K562 (cell line): ENCODE measurements around the gene NLRC3. TPM values are rescaled to one million over a fixed set of nuclear protein-coding genes. Genes with fewer than 3 reads are reported as not detected.

Experiments
- ATAC-seq: fragments of 200-7000 bp; cut with Tn5 transposase; 3 replicates; pipeline ENCODE4 v1.9.1; 2020; ENCODE audit warnings: moderate library complexity
- BruUV-seq: library from RNA; stranded (reverse); fragments of 400-500 nt; replicated peaks from 2 replicates; lab custom pipeline; 2021; lab: Mats Ljungman, UMichigan
- CTCF ChIA-PET: fragments of 300-600 bp; formaldehyde crosslinking; extraction: SDS; loops from one replicate; lab custom pipeline; 2021; ENCODE audit warnings: low intra/inter-chr PET ratio; lab: Yijun Ruan, JAX
- POLR2A ChIA-PET: fragments of 300-600, 350-650 bp; sonication (Branson Sonifier 250); formaldehyde crosslinking; extraction: SDS; loops from one replicate; lab custom pipeline; 2021; ENCODE audit warnings: antibody characterized with exemption, inconsistent platforms; lab: Yijun Ruan, JAX
- DNase-seq, 4 experiments: peaks; one replicate each; pipeline versions ENCODE4 v3.0.0 to v3.0.0-alpha.2; 2011 to 2018; ENCODE audit warnings: low spot score in 3 of 4, mixed read lengths in 3 of 4; ENCODE audit errors: extremely low read depth in 1 of 4
- FAIRE-seq: peaks from 2 replicates; lab custom pipeline; 2011; peaks lifted over from hg19 to GRCh38; lab: Jason Lieb, UNC
- H2AFZ ChIP-seq: 2 replicates; pipeline ENCODE4 v1.6.0; 2011; ENCODE audit warnings: low read depth, low read length, control low read depth, inconsistent platforms
- H3K27ac ChIP-seq: fragments of 200-600 bp; 3 replicates; pipeline ENCODE4 v1.8.0; 2011; ENCODE audit warnings: low read depth, mild to moderate bottlenecking, control low read depth, inconsistent platforms, low read length, moderate library complexity, mixed read lengths; ENCODE audit errors: extremely low read depth
- H3K27me3 ChIP-seq, 2 experiments: fragments of 300-600 bp in 1 of 2; 2 replicates in 1 of 2; 3 replicates in 1 of 2; pipeline versions ENCODE4 v1.6.0 to v1.8.0; 2011; ENCODE audit warnings: inconsistent platforms in 2 of 2, low read length in 2 of 2, mild to moderate bottlenecking in 1 of 2, mixed read lengths in 1 of 2, moderate library complexity in 1 of 2; ENCODE audit not compliant: control insufficient read depth in 2 of 2, insufficient read depth in 2 of 2
- H3K36me3 ChIP-seq: fragments of 300-600 bp; 3 replicates; pipeline ENCODE4 v1.8.0; 2011; ENCODE audit warnings: mild to moderate bottlenecking, low read length, inconsistent platforms; ENCODE audit not compliant: control insufficient read depth, insufficient read depth
- H3K4me1 ChIP-seq, 2 experiments: fragments of 200-600 bp in 1 of 2; replicated peaks in 1 of 2; 2 replicates in 1 of 2; 3 replicates in 1 of 2; pipeline versions ENCODE4 v1.5.1 to v1.8.0; 2011; ENCODE audit warnings: inconsistent platforms in 2 of 2, low read length in 2 of 2, mild to moderate bottlenecking in 1 of 2, mixed read lengths in 1 of 2, moderate library complexity in 1 of 2; ENCODE audit not compliant: control insufficient read depth in 2 of 2, insufficient read depth in 2 of 2
- H3K4me2 ChIP-seq: 2 replicates; pipeline ENCODE4 v1.6.1; 2011; ENCODE audit warnings: low read length, control low read depth, inconsistent platforms, mixed read lengths; ENCODE audit not compliant: insufficient read depth
- H3K4me3 ChIP-seq: fragments of 200-600 bp; sonication (generic), shearing (Covaris generic); 2 replicates; pipeline ENCODE4 v1.5.1; 2016; ENCODE audit warnings: control low read depth, inconsistent platforms
- H3K79me2 ChIP-seq: fragments of 200-600 bp; 3 replicates; pipeline ENCODE4 v1.8.0; 2011; ENCODE audit warnings: low read length, inconsistent platforms; ENCODE audit not compliant: control insufficient read depth, insufficient read depth
- H3K9ac ChIP-seq, 2 experiments: 2 replicates each; pipeline versions ENCODE4 v1.6.0 to v1.6.1; 2011; ENCODE audit warnings: low read depth in 2 of 2, low read length in 2 of 2, control low read depth in 1 of 2, inconsistent platforms in 1 of 2, mild to moderate bottlenecking in 1 of 2, mixed read lengths in 1 of 2; ENCODE audit not compliant: insufficient read depth in 1 of 2
- H3K9me1 ChIP-seq: one replicate; pipeline ENCODE4 v1.6.0; 2011; ENCODE audit warnings: inconsistent platforms, mild to moderate bottlenecking, low read length, moderate library complexity; ENCODE audit not compliant: control insufficient read depth, insufficient read depth
- H3K9me3 ChIP-seq: replicated peaks from 2 replicates; pipeline ENCODE4 v1.5.1; 2011; ENCODE audit warnings: low read depth, low read length, inconsistent platforms; ENCODE audit not compliant: control insufficient read depth, insufficient read depth
- H4K20me1 ChIP-seq: replicated peaks from 2 replicates; pipeline ENCODE4 v1.6.1; 2011; ENCODE audit warnings: low read length, inconsistent platforms, mixed read lengths; ENCODE audit not compliant: control insufficient read depth, insufficient read depth
- ETS1 ChIP-seq: conservative IDR thresholded peaks from 2 replicates; pipeline ENCODE4 v1.6.1; 2011; ENCODE audit warnings: low read depth, mild to moderate bottlenecking, low read length; ENCODE audit not compliant: control insufficient read depth
- EWSR1 ChIP-seq: fragments of 450-650 bp; IDR thresholded peaks from 2 replicates; pipeline ENCODE4 v1.6.1; 2018; ENCODE audit warnings: borderline replicate concordance, mild to moderate bottlenecking, low read depth, moderate library complexity; ENCODE audit not compliant: partially characterized antibody
- GTF3C2 ChIP-seq: IDR thresholded peaks from 3 replicates; pipeline ENCODE4 v1.6.1; 2011; ENCODE audit warnings: borderline replicate concordance, mild to moderate bottlenecking, moderate library complexity; ENCODE audit not compliant: insufficient read length; ENCODE audit errors: extremely low read depth
- HDGF ChIP-seq: fragments of 450-650 bp; IDR thresholded peaks from 2 replicates; pipeline ENCODE4 v1.6.1; 2016
- NFIC ChIP-seq: fragments of 450-650 bp; IDR thresholded peaks from 2 replicates; pipeline ENCODE4 v1.6.1; 2017; ENCODE audit warnings: mild to moderate bottlenecking, inconsistent platforms
- TCF7L2 ChIP-seq: fragments of 150-350 bp; IDR thresholded peaks from 2 replicates; pipeline ENCODE4 v1.6.1; 2016; ENCODE audit warnings: low read depth, mild to moderate bottlenecking, low read length, moderate library complexity
- WGBS: fragments of 100-300 bp; shearing (Covaris generic); methylation state at CpG from one replicate; pipeline ENCODE4 v1.1.6; 2016; ENCODE audit warnings: low coverage, mixed read lengths; ENCODE audit not compliant: insufficient coverage; ENCODE audit errors: missing lambda C conversion rate; 5-methylcytosine and 5-hydroxymethylcytosine counted together
- in situ Hi-C: fragments of 300-500 bp; cut with MboI; formaldehyde crosslinking; loops from 4 replicates; pipeline ENCODE4 v1.15.0; 2018; ENCODE audit warnings: inconsistent platforms, mixed read lengths
- intact Hi-C: fragments of 100-400 bp; cut with micrococcal nuclease; formaldehyde crosslinking; loops from 2 replicates; pipeline ENCODE4 v1.14.2; 2022
- polyA plus RNA-seq, 8 experiments: library from polyadenylated mRNA; depleted of rRNA in 4 of 8; stranded (reverse) in 5 of 8; unstranded in 3 of 8; fragments of >200 nt; fragmentation: Nextera tagmentation in 2 of 8; fragmentation: Illumina TruSeq in 1 of 8; extraction: Ambion mirVana in 2 of 8; extraction: Trizol in 1 of 8; gene quantifications; 2 replicates each; pipeline versions ENCODE4 v1.2.1 to v1.2.3, GENCODE V29; 2011 to 2014; ENCODE audit warnings: inconsistent platforms in 1 of 8, missing spikeins in 1 of 8
- total RNA-seq, 7 experiments: library from RNA; depleted of rRNA in 6 of 7; stranded (reverse); fragments of >200 nt in 6 of 7; fragmentation: Illumina TruSeq in 2 of 7; extraction: Trizol in 2 of 7; gene quantifications; 2 replicates each; pipeline versions ENCODE4 v1.2.1 to v1.2.3, GENCODE V29; 2011 to 2021; ENCODE audit warnings: low replicate concordance in 1 of 7

Gene NLRC3
- total and polyA plus RNA-seq, 9 of the 15 experiments (the other 6 are each of a cell fraction or from before 2014, with no cell fraction given), result 0.03 to 0.13 (median 0.03) TPM; not detected in 4

DNA sequence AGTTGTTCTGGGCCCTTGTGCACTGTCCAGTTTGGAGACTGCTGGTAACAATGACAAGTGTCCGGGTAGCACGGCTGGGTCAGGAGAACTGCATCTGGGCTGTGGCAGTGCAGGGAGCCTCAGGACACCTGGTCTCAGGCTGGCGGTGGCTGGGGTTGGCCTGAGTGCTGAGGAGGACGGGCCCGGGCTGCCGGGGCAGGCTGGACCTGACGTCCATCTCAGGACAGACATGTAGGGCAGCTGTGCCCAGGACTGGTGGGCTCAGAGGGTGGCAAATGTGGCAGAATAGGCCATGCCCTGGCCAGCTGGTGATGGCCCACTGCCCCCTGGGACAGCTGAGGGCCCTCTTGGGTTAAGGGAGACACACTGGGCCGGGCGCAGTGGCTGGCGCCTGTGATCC is 4.2 kb upstream of the NLRC3 start (continued):
- TF ChIP-seq GTF3C2, result no peak

DNA sequence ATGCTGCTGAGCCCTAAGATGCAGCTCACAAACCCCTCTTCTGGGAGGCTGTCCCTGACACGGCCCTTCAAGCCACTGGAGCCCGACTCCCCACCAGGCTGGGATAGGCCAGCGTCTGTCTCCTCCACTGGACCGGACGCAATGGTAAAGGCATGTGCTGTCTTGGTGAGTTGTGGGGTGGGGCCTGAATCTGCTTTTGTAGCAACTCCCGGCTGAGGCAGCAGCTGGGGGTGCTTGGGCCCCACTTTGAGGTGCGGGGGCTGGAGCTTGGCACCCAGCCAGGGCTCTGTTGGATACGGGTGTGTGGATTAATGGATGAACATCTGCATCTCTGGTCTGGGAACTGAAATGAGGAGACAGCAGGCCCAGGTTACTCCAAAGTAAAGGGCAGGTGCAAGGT is 3.5 kb upstream of the NLRC3 start:
- no peaks in the 10 kb centered on the region for H3K9me1 ChIP-seq
- no peaks in the 10 kb centered on the region for H3K79me2 ChIP-seq
- H3K36me3 ChIP-seq, result peaks cover 15% of the 10 kb centered on the region; the same call in 2 of the 3 replicates
- peak overlapping the region in 1 of 2 experiments; percentile 28; a peak in 1 of 4 replicates for H3K9ac ChIP-seq
- no peak overlapping the region for H2AFZ ChIP-seq
- ChIA-PET POLR2A (no interaction called here), CTCF (no interaction called here)
- ATAC-seq (no peak), FAIRE-seq (no peak), DNase-seq (no peak)
- no peaks in the 10 kb centered on the region for H3K9me3 ChIP-seq
- intact Hi-C loops, result no loop called here
- no peak overlapping the region for H3K4me2 ChIP-seq
- H3K4me1 ChIP-seq, result peaks cover 0 to 27% of the 10 kb centered on the region in 2 experiments; a peak in 3 of 5 replicates
- no peaks in the 10 kb centered on the region; the same call in none of the 2 replicates for H4K20me1 ChIP-seq
- 60% methylated on average over 8 of the region's 8 CpGs for WGBS
- H3K4me3 ChIP-seq, result no peak overlapping the region
- no TSS peak for BruUV-seq
- no peaks in the 10 kb centered on the region; a peak in 1 of 5 replicates for H3K27me3 ChIP-seq
- TF ChIP-seq TCF7L2, result no peak
- peak; percentile 86 for TF ChIP-seq NFIC
- TF ChIP-seq HDGF, result no peak
- no peak for TF ChIP-seq ETS1
- no peak for TF ChIP-seq EWSR1
- in situ Hi-C loops, result no loop called here
- no peak overlapping the region for H3K27ac ChIP-seq
